ENCODE measurements around the gene U2AF1L4. TPM values are rescaled to one million over a fixed set of nuclear protein-coding genes. Genes with fewer than 3 reads are reported as not detected.
"Not testable (repeated sequence)": the region's sequence is repeated elsewhere in the genome, so short reads cannot be mapped to it uniquely, and the experiment has no call there.

U2AF1L4 gene
- total RNA-seq, 2 donors from 2014 or later = 26.2 to 83.4 TPM

- intact Hi-C loops (cut with DNase I) = no loop called here
- no peak overlapping the region for H3K4me3 ChIP-seq
- no peaks in the 10 kb centered on the region for H3K27me3 ChIP-seq
- ATAC-seq (no peak), DNase-seq (no peak)
- WGBS, 2 donors = 42 to 55% methylated on average over 9 of the region's 9 CpGs
- H3K27ac ChIP-seq = no peak overlapping the region
- TF ChIP-seq CTCF (IDR thresholded peaks at IDR 0.05) (no peak), POLR2A (IDR thresholded peaks at IDR 0.05) (no peak)
- H3K36me3 ChIP-seq (replicated peaks in 1 of 2; ENCODE audit: insufficient read depth in 1 of 2, low read depth in 2 of 2) = no peaks in the 10 kb centered on the region
- H3K9me3 ChIP-seq = no peaks in the 10 kb centered on the region
- peaks cover 16% of the 10 kb centered on the region for H3K4me1 ChIP-seq
These were observed 28.0 kb upstream of the U2AF1L4 start for GRCh38 chr19:35773020-35773806.

- 90 to 91% methylated on average over 5 of the region's 5 CpGs for WGBS, 2 donors
- H3K36me3 ChIP-seq (replicated peaks in 1 of 2; ENCODE audit: insufficient read depth in 1 of 2, low read depth in 2 of 2); ATAC-seq; intact Hi-C loops (cut with DNase I); DNase-seq; H3K4me3 ChIP-seq; H3K27ac ChIP-seq; H3K9me3 ChIP-seq; H3K27me3 ChIP-seq: not testable (repeated sequence)
- H3K4me1 ChIP-seq = peaks cover 25% of the 10 kb centered on the region
These were observed 27.1 kb upstream of the U2AF1L4 start for GRCh38 chr19:35772362-35772761.

GRCh38 chr19:35768082-35768421, 22.8 kb upstream of the U2AF1L4 start:
- peaks cover 12% of the 10 kb centered on the region for H3K4me1 ChIP-seq
- no peaks in the 10 kb centered on the region for H3K27me3 ChIP-seq
- ATAC-seq (no peak), DNase-seq (no peak)
- peaks cover 0 to 5% of the 10 kb centered on the region in 2 donors for H3K36me3 ChIP-seq (replicated peaks in 1 of 2; ENCODE audit: insufficient read depth in 1 of 2, low read depth in 2 of 2)
- H3K4me3 ChIP-seq = no peak overlapping the region
- H3K9me3 ChIP-seq = no peaks in the 10 kb centered on the region
- peak overlapping the region in 1 of 4 donors; percentile 24 for H3K27ac ChIP-seq
- WGBS, 2 donors = 49 to 58% methylated on average over 11 to 15 of the region's 15 CpGs
- TF ChIP-seq CTCF (IDR thresholded peaks at IDR 0.05) (no peak), POLR2A (IDR thresholded peaks at IDR 0.05) (no peak)
- intact Hi-C loops (cut with DNase I) = no loop called here

- intact Hi-C loops (cut with DNase I) = no loop called here
- 36 to 88% methylated on average over 9 to 24 of the region's 34 CpGs for WGBS, 2 donors
- TF ChIP-seq CTCF (IDR thresholded peaks at IDR 0.05) = no peak
- TF ChIP-seq POLR2A (IDR thresholded peaks at IDR 0.05) = no peak
- H3K9me3 ChIP-seq = no peaks in the 10 kb centered on the region
- H3K36me3 ChIP-seq (replicated peaks in 1 of 2; ENCODE audit: insufficient read depth in 1 of 2, low read depth in 2 of 2) = peaks cover 0 to 5% of the 10 kb centered on the region in 2 donors
- no peak overlapping the region for H3K4me3 ChIP-seq
- ATAC-seq (peak; percentile 71), DNase-seq (peak; percentile 49 to 81 (median 66))
- no peaks in the 10 kb centered on the region for H3K27me3 ChIP-seq
- peaks cover 12% of the 10 kb centered on the region for H3K4me1 ChIP-seq
- peak overlapping the region in 3 of 4 donors; percentile 19 to 27 (median 24) for H3K27ac ChIP-seq
These were observed 22.3 kb upstream of the U2AF1L4 start for GRCh38 chr19:35767288-35768081.

- Histone ChIP-seq H3K27ac (no peak overlapping the region), H3K27me3 (no peaks in the 10 kb centered on the region), H3K4me3 (no peak overlapping the region), H3K9me3 (no peaks in the 10 kb centered on the region), H3K36me3 (replicated peaks in 1 of 2; ENCODE audit: insufficient read depth in 1 of 2, low read depth in 2 of 2) (peaks cover 0 to 7% of the 10 kb centered on the region in 2 donors), H3K4me1 (peaks cover 12% of the 10 kb centered on the region)
- intact Hi-C loops (cut with DNase I) = no loop called here
- no peak for DNase-seq
- TF ChIP-seq CTCF (IDR thresholded peaks at IDR 0.05) (no peak), POLR2A (IDR thresholded peaks at IDR 0.05) (no peak)
- WGBS, 2 donors = 78 to 84% methylated on average over 2 to 10 of the region's 11 CpGs
- ATAC-seq = peak; percentile 7
These were observed 21.4 kb upstream of the U2AF1L4 start for GRCh38 chr19:35766571-35767104.

Measured in body of pancreas (tissue), 4 donors.